Measurements from ENCODE around the gene NUDCD2.

DNA sequence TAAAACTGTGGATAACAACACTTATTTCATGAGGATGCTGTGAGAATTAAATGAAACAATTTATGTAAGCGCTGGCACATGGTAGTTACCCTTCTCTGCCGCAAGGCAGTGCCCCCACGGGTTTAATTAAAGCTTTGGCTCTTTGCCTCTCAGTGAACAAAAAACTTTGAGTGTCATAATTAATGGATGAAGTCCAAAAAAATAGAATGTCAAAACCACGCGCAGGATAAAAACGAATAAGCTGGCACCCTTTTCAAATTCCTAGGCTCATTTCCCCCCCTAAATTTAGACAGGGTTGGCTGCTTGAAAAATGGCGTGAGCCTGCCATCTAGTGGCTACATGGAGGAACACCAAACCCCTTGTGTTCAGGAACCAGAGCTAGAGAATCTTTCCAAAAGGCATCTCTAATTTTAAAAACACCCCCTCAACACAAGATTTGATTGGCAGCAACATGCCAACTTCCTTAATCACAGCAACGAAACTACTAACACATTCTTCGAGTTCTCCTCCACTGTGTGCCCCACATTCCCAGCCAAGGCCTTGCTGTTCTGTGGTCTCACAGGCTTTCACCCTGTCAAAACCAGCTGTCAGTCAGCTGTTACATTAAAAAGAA lies 51.5 kb downstream of the NUDCD2 start:
- no peak for TF ChIP-seq GATA2 (IDR thresholded peaks at IDR 0.05; ENCODE audit: low read depth, low read length)
- no peak for TF ChIP-seq GATA3 (IDR thresholded peaks at IDR 0.05; ENCODE audit: low read depth, low read length)

Measured in SH-SY5Y (cell line).